ENCODE data around the gene CD48. TPM values are rescaled to one million over a fixed set of nuclear protein-coding genes. Genes with fewer than 3 reads are reported as not detected.
A peak's percentile ranks its signal among the peaks of the same experiment; 100 is the strongest.
"Not testable (repeated sequence)": the region's sequence is repeated elsewhere in the genome, so short reads cannot be mapped to it uniquely, and the experiment has no call there.

Gene CD48
- total and polyA plus RNA-seq, 7 experiments from 2014 or later, result 200 to 438 (median 353) TPM

- not testable (repeated sequence) for H3K4me3 ChIP-seq (ENCODE audit: low read length); H3K27ac Mint-ChIP-seq
Observed at GRCh38 chr1:160731564-160731963, 19.9 kb upstream of the CD48 start.

GRCh38 chr1:160727316-160727640 lies 15.7 kb upstream of the CD48 start:
- no peaks in the 10 kb centered on the region for H3K27me3 ChIP-seq (ENCODE audit: control insufficient read depth in 2 of 2, insufficient read depth in 2 of 2, low read length in 2 of 2)
- intact Hi-C loops (cut with micrococcal nuclease), result loop anchor here (1.0 to 10.0 kb wide), 7 partner anchors 14 to 408 kb away; partner anchors contain the start of genes DEDD (in 1 of the 2) and LY9 (in 1 of the 2)

More at GRCh38 chr1:160731564-160731963, 19.9 kb upstream of the CD48 start:
- H3K9me3 ChIP-seq (ENCODE audit: control insufficient read depth in 2 of 3, low read length in 3 of 3); H3K27me3 ChIP-seq (ENCODE audit: control insufficient read depth in 2 of 2, insufficient read depth in 2 of 2, low read length in 2 of 2); H3K27ac ChIP-seq (ENCODE audit: low read depth, low read length); ATAC-seq; intact Hi-C loops (cut with micrococcal nuclease); H3K36me3 ChIP-seq (ENCODE audit: control insufficient read depth in 2 of 3, insufficient read depth in 3 of 3, low read length in 3 of 3); DNase-seq; H3K27me3 Mint-ChIP-seq: not testable (repeated sequence)
- peaks cover 12 to 18% of the 10 kb centered on the region in 2 donors for H3K4me1 ChIP-seq (ENCODE audit: control insufficient read depth in 2 of 2, insufficient read depth in 2 of 2, low read length in 2 of 2)
- peaks cover 16 to 35% (median 30%) of the 10 kb centered on the region in 7 donors for H3K4me1 Mint-ChIP-seq
- H3K9me3 Mint-ChIP-seq, result peaks cover 2 to 23% (median 8%) of the 10 kb centered on the region in 11 donors
- ChIA-PET POLR2A (interaction anchor here (1.3 kb wide), 1 partner anchor 16 kb away, joined by 3 read pairs; no protein-coding TSS in a partner anchor), CTCF (interaction anchor here (2.3 kb wide), 1 partner anchor 10 kb away, joined by 5 read pairs; no protein-coding TSS in a partner anchor)
- peaks cover 0 to 42% (median 12%) of the 10 kb centered on the region in 5 donors for H3K36me3 Mint-ChIP-seq
- H3K4me3 Mint-ChIP-seq, result peak overlapping the region in 1 of 10 donors; percentile 1

DNA sequence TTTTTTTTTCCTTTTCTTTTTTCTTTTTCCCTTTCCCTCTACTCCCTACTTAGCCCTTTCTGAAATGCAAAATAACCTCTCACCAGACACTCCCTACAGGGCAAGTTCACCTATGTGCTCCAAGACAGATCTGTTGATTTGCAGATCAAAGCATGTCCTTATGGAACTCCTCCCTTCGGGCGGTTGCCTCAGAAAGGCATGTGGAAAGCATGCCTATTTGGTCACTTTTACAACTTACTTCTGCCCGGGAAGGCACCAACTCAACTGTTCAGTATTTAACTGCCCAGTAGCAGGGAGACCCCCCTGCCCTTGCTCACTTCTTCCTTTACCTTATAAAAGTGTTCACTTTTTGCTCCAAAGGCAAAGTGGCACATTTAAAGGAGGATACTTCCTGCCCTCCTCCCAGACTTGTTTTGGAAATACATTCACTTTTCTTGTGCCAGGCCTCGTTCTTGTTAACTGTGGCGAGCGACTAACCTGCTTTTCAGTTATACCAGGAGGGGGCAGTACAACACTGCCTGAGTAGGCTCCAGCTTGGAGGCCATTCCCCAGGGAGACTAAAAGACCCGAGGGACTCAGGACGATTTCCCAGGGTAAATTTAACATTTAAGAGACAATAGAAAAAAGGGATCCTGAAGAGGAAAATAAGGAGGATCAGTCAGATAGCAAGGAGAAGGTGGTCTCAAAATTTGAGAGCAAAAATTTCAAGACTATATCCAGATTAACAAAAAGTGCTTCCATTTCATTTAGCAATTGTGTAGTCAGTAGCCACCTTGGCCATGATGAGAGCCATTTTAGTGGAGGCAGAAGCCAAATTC lies 15.1 kb upstream of the CD48 start:
- Histone ChIP-seq H3K27ac (ENCODE audit: low read depth, low read length) (no peak overlapping the region), H3K36me3 (ENCODE audit: control insufficient read depth in 2 of 3, insufficient read depth in 3 of 3, low read length in 3 of 3) (no peaks in the 10 kb centered on the region), H3K27me3 (ENCODE audit: control insufficient read depth in 2 of 2, insufficient read depth in 2 of 2, low read length in 2 of 2) (no peaks in the 10 kb centered on the region), H3K4me3 (ENCODE audit: low read length) (no peak overlapping the region), H3K9me3 (ENCODE audit: control insufficient read depth in 2 of 3, low read length in 3 of 3) (no peaks in the 10 kb centered on the region), H3K4me1 (ENCODE audit: control insufficient read depth in 2 of 2, insufficient read depth in 2 of 2, low read length in 2 of 2) (peaks cover 15 to 21% of the 10 kb centered on the region in 2 donors)
- DNase-seq (peak in 8 of 9 donors; percentile 57 to 80 (median 73)), ATAC-seq (peak; percentile 97)
- Mint-ChIP-seq H3K36me3 (peaks cover 0 to 3% (median 0%) of the 10 kb centered on the region in 5 donors), H3K4me1 (peaks cover 12 to 29% (median 16%) of the 10 kb centered on the region in 7 donors), H3K4me3 (no peak overlapping the region), H3K27me3 (no peaks in the 10 kb centered on the region), H3K9me3 (peaks cover 0 to 3% (median 0%) of the 10 kb centered on the region in 11 donors), H3K27ac (no peak overlapping the region)
- CTCF ChIA-PET, result interaction anchor here (0.7 to 9.3 kb wide), 22 partner anchors 12 to 305 kb away, joined by 3 to 85 read pairs (median 6); partner anchors contain the start of genes CD48, ITLN2 and SLAMF7
- intact Hi-C loops (cut with micrococcal nuclease), result loop anchor here (1.0 to 10.0 kb wide), 12 partner anchors 14 to 408 kb away; partner anchors contain the start of genes DEDD (in 1 of the 2) and LY9 (in 1 of the 2)
- POLR2A ChIA-PET, result interaction anchor here (0.6 to 1.5 kb wide), 4 partner anchors 42 to 151 kb away, joined by 3 to 8 read pairs (median 4); no protein-coding TSS in a partner anchor

More at GRCh38 chr1:160727316-160727640, 15.7 kb upstream of the CD48 start:
- H3K27me3 Mint-ChIP-seq, result no peaks in the 10 kb centered on the region
- ChIA-PET POLR2A (interaction anchor here (0.7 to 1.1 kb wide), 2 partner anchors 34 to 42 kb away, joined by 3 to 4 read pairs; no protein-coding TSS in a partner anchor), CTCF (interaction anchor here (0.7 to 9.3 kb wide), 17 partner anchors 13 to 306 kb away, joined by 3 to 85 read pairs (median 6); partner anchors contain the start of genes CD48 and ITLN2)
- DNase-seq, result no peak
- H3K27ac ChIP-seq (ENCODE audit: low read depth, low read length), result no peak overlapping the region
- H3K9me3 ChIP-seq (ENCODE audit: control insufficient read depth in 2 of 3, low read length in 3 of 3), result no peaks in the 10 kb centered on the region
- no peaks in the 10 kb centered on the region for H3K36me3 ChIP-seq (ENCODE audit: control insufficient read depth in 2 of 3, insufficient read depth in 3 of 3, low read length in 3 of 3)
- no peak overlapping the region for H3K4me3 Mint-ChIP-seq
- peaks cover 0 to 9% (median under 1%) of the 10 kb centered on the region in 5 donors for H3K36me3 Mint-ChIP-seq
- ATAC-seq, result no peak
- H3K27ac Mint-ChIP-seq, result no peak overlapping the region
- H3K4me1 Mint-ChIP-seq, result peaks cover 10 to 32% (median 17%) of the 10 kb centered on the region in 7 donors
- H3K4me3 ChIP-seq (ENCODE audit: low read length), result no peak overlapping the region
- peaks cover 0 to 6% (median 0%) of the 10 kb centered on the region in 11 donors for H3K9me3 Mint-ChIP-seq
- H3K4me1 ChIP-seq (ENCODE audit: control insufficient read depth in 2 of 2, insufficient read depth in 2 of 2, low read length in 2 of 2), result peaks cover 15 to 18% of the 10 kb centered on the region in 2 donors

- H3K4me3 Mint-ChIP-seq, result no peak overlapping the region
- H3K27ac Mint-ChIP-seq, result no peak overlapping the region
- Histone ChIP-seq H3K27me3 (ENCODE audit: control insufficient read depth in 2 of 2, insufficient read depth in 2 of 2, low read length in 2 of 2) (no peaks in the 10 kb centered on the region), H3K9me3 (ENCODE audit: control insufficient read depth in 2 of 3, low read length in 3 of 3) (no peaks in the 10 kb centered on the region), H3K27ac (ENCODE audit: low read depth, low read length) (no peak overlapping the region), H3K4me3 (ENCODE audit: low read length) (no peak overlapping the region), H3K36me3 (ENCODE audit: control insufficient read depth in 2 of 3, insufficient read depth in 3 of 3, low read length in 3 of 3) (no peaks in the 10 kb centered on the region), H3K4me1 (ENCODE audit: control insufficient read depth in 2 of 2, insufficient read depth in 2 of 2, low read length in 2 of 2) (peaks cover 15 to 21% of the 10 kb centered on the region in 2 donors)
- ATAC-seq (no peak), DNase-seq (no peak)
- CTCF ChIA-PET, result interaction anchor here (0.6 to 9.3 kb wide), 18 partner anchors 13 to 234 kb away, joined by 3 to 85 read pairs (median 9); partner anchors contain the start of genes CD48, ITLN2 and SLAMF7
- H3K4me1 Mint-ChIP-seq, result peaks cover 12 to 26% (median 15%) of the 10 kb centered on the region in 7 donors
- intact Hi-C loops (cut with micrococcal nuclease), result loop anchor here (1.0 to 10.0 kb wide), 9 partner anchors 13 to 409 kb away; partner anchors contain the start of genes DEDD (in 1 of the 2) and LY9 (in 1 of the 2)
- POLR2A ChIA-PET, result interaction anchor here (0.7 to 1.5 kb wide), 3 partner anchors 15 to 46 kb away, joined by 3 to 8 read pairs (median 4); no protein-coding TSS in a partner anchor
- H3K9me3 Mint-ChIP-seq, result no peaks in the 10 kb centered on the region
- H3K27me3 Mint-ChIP-seq, result no peaks in the 10 kb centered on the region
- H3K36me3 Mint-ChIP-seq, result no peaks in the 10 kb centered on the region
Observed at GRCh38 chr1:160726114-160726497, 14.5 kb upstream of the CD48 start.

DNA sequence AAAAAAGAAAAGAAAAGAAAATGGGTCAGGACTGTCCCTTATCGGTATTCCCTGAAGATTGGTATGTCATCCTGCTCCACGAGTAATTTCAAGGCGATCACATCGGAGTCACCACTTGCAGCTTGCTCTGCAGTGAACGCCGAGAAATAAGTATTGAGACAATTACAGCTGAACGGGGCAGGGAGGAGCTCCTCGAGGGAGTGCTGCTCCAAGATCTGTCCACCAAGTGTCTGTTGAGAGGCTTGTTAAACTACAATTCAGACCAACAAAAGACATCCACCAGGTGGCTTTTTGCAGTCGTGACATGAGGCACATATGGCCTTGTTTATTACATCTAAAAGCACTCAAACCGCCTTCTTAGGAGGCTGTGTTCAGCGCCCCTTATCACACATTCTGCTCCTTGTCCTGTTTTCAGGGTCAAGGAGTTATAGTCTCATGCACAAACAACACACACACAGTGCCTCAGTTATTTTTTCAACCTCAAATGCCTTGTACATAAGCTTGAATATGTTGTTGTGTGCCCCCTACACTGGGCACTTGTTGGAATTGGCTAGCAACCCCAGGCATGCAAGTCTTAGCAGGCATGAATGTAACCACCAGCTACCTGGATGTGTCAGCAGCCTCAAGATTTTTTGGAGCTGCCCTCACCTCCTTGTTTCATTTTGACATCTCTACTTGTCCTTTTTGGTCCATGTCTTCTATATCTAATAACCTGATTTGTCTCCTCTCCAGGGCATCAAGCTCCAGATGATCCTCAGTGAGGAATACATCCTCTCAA lies 13.0 kb upstream of the CD48 start:
- no peak overlapping the region for H3K4me3 ChIP-seq (ENCODE audit: low read length)
- no peaks in the 10 kb centered on the region for H3K9me3 Mint-ChIP-seq
- intact Hi-C loops (cut with micrococcal nuclease), result loop anchor here (5.0 to 10.0 kb wide), 2 partner anchors 153 to 410 kb away; partner anchors contain the start of gene DEDD (in 1 of the 2)
- no peaks in the 10 kb centered on the region for H3K27me3 ChIP-seq (ENCODE audit: control insufficient read depth in 2 of 2, insufficient read depth in 2 of 2, low read length in 2 of 2)
- H3K27ac ChIP-seq (ENCODE audit: low read depth, low read length), result no peak overlapping the region
- no peak for DNase-seq
- no peaks in the 10 kb centered on the region for H3K9me3 ChIP-seq (ENCODE audit: control insufficient read depth in 2 of 3, low read length in 3 of 3)
- H3K36me3 Mint-ChIP-seq, result no peaks in the 10 kb centered on the region
- H3K27me3 Mint-ChIP-seq, result no peaks in the 10 kb centered on the region
- POLR2A ChIA-PET, result interaction anchor here (0.6 to 3.3 kb wide), 9 partner anchors 10 to 296 kb away, joined by 3 to 23 read pairs (median 4); partner anchors contain the start of genes CD48 and F11R
- H3K4me3 Mint-ChIP-seq, result no peak overlapping the region
- peak overlapping the region in 2 of 9 donors; percentile 5 to 25 for H3K27ac Mint-ChIP-seq
- ATAC-seq, result no peak
- H3K4me1 ChIP-seq (ENCODE audit: control insufficient read depth in 2 of 2, insufficient read depth in 2 of 2, low read length in 2 of 2), result peaks cover 15 to 21% of the 10 kb centered on the region in 2 donors
- peaks cover 20 to 33% (median 28%) of the 10 kb centered on the region in 7 donors for H3K4me1 Mint-ChIP-seq
- CTCF ChIA-PET, result interaction anchor here (0.5 to 9.3 kb wide), 20 partner anchors 9 to 228 kb away, joined by 3 to 85 read pairs (median 8); partner anchors contain the start of genes CD48 and ITLN2
- H3K36me3 ChIP-seq (ENCODE audit: control insufficient read depth in 2 of 3, insufficient read depth in 3 of 3, low read length in 3 of 3), result no peaks in the 10 kb centered on the region
